ENCODE data around the gene PRXL2A.

DNA sequence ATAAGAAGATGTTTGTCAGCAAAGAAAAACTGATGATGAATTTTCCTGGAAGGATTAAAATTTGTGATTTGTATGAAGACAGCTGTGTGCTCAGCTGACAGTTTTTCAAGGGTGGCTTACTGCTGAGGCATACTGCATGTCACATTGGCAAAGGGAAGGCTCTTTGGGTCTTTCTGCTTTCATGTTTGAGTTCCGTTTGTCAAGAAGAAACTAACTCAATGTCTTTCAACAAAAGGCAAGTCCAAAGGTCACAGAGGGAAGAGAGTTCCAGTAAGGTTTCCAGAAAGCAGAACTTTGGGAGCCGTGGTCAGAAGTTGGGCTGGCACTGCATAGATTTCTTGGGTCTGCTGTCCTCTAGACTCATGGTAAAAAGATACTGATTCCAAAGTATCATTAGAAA is 34.8 kb upstream of the PRXL2A start:
- TF ChIP-seq POLR2AphosphoS5 (IDR thresholded peaks at IDR 0.05; ENCODE audit: low read depth) = no peak
- TF ChIP-seq, protein P1, sequence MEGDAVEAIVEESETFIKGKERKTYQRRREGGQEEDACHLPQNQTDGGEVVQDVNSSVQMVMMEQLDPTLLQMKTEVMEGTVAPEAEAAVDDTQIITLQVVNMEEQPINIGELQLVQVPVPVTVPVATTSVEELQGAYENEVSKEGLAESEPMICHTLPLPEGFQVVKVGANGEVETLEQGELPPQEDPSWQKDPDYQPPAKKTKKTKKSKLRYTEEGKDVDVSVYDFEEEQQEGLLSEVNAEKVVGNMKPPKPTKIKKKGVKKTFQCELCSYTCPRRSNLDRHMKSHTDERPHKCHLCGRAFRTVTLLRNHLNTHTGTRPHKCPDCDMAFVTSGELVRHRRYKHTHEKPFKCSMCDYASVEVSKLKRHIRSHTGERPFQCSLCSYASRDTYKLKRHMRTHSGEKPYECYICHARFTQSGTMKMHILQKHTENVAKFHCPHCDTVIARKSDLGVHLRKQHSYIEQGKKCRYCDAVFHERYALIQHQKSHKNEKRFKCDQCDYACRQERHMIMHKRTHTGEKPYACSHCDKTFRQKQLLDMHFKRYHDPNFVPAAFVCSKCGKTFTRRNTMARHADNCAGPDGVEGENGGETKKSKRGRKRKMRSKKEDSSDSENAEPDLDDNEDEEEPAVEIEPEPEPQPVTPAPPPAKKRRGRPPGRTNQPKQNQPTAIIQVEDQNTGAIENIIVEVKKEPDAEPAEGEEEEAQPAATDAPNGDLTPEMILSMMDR (conservative IDR thresholded peaks at IDR 0.05; ENCODE audit: low read depth in 2 of 2) = no peak

All from GM23338 (cell line).